Mesothelial cell of epicardium (in vitro differentiated cells): ENCODE measurements around the gene PDPN. TPM values are rescaled to one million over a fixed set of nuclear protein-coding genes. Genes with fewer than 3 reads are reported as not detected.

Experiments
- DNase-seq, 2 experiments: peaks; one replicate each; pipeline ENCODE4 v3.0.0; 2021; ENCODE audit warnings: low spot score in 2 of 2; ENCODE audit not compliant: unreplicated experiment in 2 of 2
- H3K27ac Mint-ChIP-seq: 2 replicates; pipeline ENCODE4 v1.8.0; 2021; ENCODE audit warnings: mixed read lengths
- H3K27me3 Mint-ChIP-seq: 2 replicates; pipeline ENCODE4 v1.8.0; 2021; ENCODE audit warnings: low read depth, mixed read lengths
- H3K36me3 Mint-ChIP-seq: 2 replicates; pipeline ENCODE4 v1.8.0; 2021; ENCODE audit warnings: mixed read lengths
- H3K4me1 Mint-ChIP-seq: 2 replicates; pipeline ENCODE4 v1.8.0; 2021; ENCODE audit warnings: mixed read lengths
- H3K4me3 Mint-ChIP-seq: 2 replicates; pipeline ENCODE4 v1.8.0; 2021; ENCODE audit warnings: mild to moderate bottlenecking, moderate library complexity, mixed read lengths
- H3K9me3 Mint-ChIP-seq: 2 replicates; pipeline ENCODE4 v1.8.0; 2021; ENCODE audit warnings: mixed read lengths
- CTCF ChIP-seq: fragments of 200-600 bp; sonication (generic); IDR thresholded peaks from one replicate; pipeline ENCODE4 v1.5.0; 2021; ENCODE audit warnings: antibody characterized with exemption; ENCODE audit not compliant: unreplicated experiment
- total RNA-seq: library from RNA; stranded (reverse); gene quantifications from 3 replicates; pipeline ENCODE4 v1.2.1, GENCODE V29; 2021

PDPN gene
- total RNA-seq, 1 donor from 2014 or later, result 105 TPM

DNA sequence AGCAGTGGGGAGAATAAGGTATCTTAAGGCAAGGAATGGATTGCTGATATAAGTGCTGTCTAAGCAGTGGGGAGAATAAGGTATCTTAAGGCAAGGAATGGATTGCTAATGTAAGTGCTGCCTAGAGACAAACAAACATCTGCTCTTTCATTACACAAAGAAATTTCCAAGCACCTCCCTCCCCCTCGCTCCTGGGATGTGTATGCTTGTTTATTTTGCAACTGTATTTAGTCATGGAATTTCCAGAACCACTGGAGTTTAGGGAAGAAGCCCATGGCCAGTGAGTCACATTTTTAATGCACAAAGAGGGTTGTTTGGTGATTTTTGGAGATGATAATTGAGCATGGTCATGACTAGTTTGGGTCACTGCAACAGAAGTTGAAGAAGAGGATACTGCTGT is 21.5 kb downstream of the PDPN start:
- Mint-ChIP-seq H3K36me3 (peaks cover 27% of the 10 kb centered on the region), H3K9me3 (no peaks in the 10 kb centered on the region), H3K4me1 (peaks cover 25% of the 10 kb centered on the region), H3K27ac (no peak overlapping the region), H3K4me3 (no peak overlapping the region), H3K27me3 (no peaks in the 10 kb centered on the region)
- no peak for TF ChIP-seq CTCF
- no peak for DNase-seq

GRCh38 chr1:13607002-13607401 is 23.4 kb downstream of the PDPN start:
- Mint-ChIP-seq H3K4me1 (peaks cover 13% of the 10 kb centered on the region), H3K27ac (no peak overlapping the region), H3K9me3 (no peaks in the 10 kb centered on the region), H3K27me3 (no peaks in the 10 kb centered on the region), H3K36me3 (peaks cover 39% of the 10 kb centered on the region), H3K4me3 (no peak overlapping the region)
- DNase-seq, result no peak
- TF ChIP-seq CTCF, result no peak

GRCh38 chr1:13616234-13616633 is 32.6 kb downstream of the PDPN start:
- no peak overlapping the region for H3K27ac Mint-ChIP-seq
- peaks cover 25% of the 10 kb centered on the region for H3K36me3 Mint-ChIP-seq
- no peak for DNase-seq
- TF ChIP-seq CTCF, result no peak
- no peaks in the 10 kb centered on the region for H3K4me1 Mint-ChIP-seq
- no peaks in the 10 kb centered on the region for H3K9me3 Mint-ChIP-seq
- H3K27me3 Mint-ChIP-seq, result no peaks in the 10 kb centered on the region
- H3K4me3 Mint-ChIP-seq, result no peak overlapping the region

DNA sequence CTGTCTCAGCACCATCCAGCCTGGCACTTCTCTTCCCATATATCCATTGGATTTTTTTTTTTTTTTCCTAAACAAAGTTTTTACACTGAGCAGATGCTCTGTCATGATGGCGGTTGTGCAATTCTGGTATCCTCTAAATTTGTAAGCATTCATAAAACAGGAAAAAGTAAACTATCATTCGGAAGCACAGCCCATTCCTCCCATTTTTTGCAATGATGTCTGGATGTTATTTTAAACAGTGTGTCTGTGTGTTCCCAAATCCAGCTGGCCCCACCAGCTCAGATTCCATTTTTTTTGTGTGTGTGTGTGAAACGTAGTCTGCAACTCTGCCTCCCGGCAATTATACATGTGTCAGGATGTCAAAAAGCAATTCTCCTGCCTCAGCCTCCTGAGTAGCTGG is 33.5 kb downstream of the PDPN start:
- H3K27ac Mint-ChIP-seq, result peak overlapping the region; percentile 30
- DNase-seq, result no peak
- H3K4me3 Mint-ChIP-seq, result no peak overlapping the region
- peaks cover 18% of the 10 kb centered on the region for H3K36me3 Mint-ChIP-seq
- no peak for TF ChIP-seq CTCF
- no peaks in the 10 kb centered on the region for H3K9me3 Mint-ChIP-seq
- no peaks in the 10 kb centered on the region for H3K27me3 Mint-ChIP-seq
- no peaks in the 10 kb centered on the region for H3K4me1 Mint-ChIP-seq

GRCh38 chr1:13617773-13618172 is 34.1 kb downstream of the PDPN start:
- Mint-ChIP-seq H3K36me3 (peaks cover 18% of the 10 kb centered on the region), H3K27ac (no peak overlapping the region)

More at GRCh38 chr1:13617773-13618172, 34.1 kb downstream of the PDPN start:
- Mint-ChIP-seq H3K27me3 (no peaks in the 10 kb centered on the region), H3K4me3 (no peak overlapping the region), H3K9me3 (no peaks in the 10 kb centered on the region), H3K4me1 (no peaks in the 10 kb centered on the region)
- TF ChIP-seq CTCF, result no peak
- DNase-seq, result no peak
